ENCODE results near the gene SPRR5.

Gene SPRR5

GRCh38 chr1:152986578-152986977, 39.6 kb downstream of the SPRR5 start:
- no peak for DNase-seq

DNA sequence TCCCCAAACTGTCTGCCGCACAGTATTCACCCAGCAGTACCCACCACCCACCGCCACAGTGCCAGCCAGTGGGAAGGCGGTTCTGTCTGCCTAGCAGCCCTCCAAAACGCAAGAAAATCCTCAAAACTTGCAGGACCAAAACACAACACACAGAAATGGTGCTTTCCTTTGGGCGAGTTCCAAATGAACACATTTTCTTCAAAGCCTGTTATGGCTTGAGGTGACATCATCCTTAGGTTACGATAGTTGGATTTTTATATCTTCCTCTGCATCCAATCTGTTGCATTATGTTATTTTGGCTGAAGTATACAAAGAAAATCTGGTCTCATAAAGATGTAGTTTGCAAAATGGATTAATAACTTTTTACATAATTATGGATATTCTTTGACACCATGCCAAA, 46.2 kb downstream of the SPRR5 start:
- DNase-seq: no peak

- no peak for DNase-seq
Observed at GRCh38 chr1:152995842-152996241, 48.8 kb downstream of the SPRR5 start.

- no peak for DNase-seq
Observed at GRCh38 chr1:152996633-152997400, 49.8 kb downstream of the SPRR5 start.

DNA sequence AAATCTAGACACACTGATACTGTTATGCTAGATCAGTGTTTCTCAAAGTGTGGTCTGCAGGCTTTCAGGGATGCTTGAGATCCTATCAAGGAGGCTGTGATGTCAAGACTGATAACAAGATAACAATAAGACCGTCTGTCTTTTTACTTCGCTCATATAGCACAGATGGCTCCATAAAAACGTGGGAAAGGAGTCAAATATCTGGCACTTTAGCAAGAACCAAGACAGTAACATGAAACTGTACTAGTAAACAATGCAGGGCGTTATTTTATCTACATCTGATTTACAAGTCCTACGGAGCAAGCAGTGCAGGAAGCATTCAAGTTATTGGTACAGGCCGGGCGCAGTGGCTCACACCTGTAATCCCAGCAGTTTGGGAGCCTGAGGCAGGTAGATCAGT, 50.9 kb downstream of the SPRR5 start:
- no peak for DNase-seq

GRCh38 chr1:152998476-152998875, 51.5 kb downstream of the SPRR5 start:
- no peak for DNase-seq

Measured in activated CD4-positive, alpha-beta T cell treated with anti-CD3 and anti-CD28 coated beads for 1 hour (primary cell).